Thyroid gland (tissue), 4 donors: ENCODE measurements around the gene EVA1A. TPM values are rescaled to one million over a fixed set of nuclear protein-coding genes. Genes with fewer than 3 reads are reported as not detected.

Experiments used
- DNase-seq, 2 donors: peaks; one replicate each; pipeline ENCODE4 v3.0.0-alpha.2; 2019
- H3K27ac ChIP-seq, 3 donors: fragments of 200-600 bp; sonication (generic); 1 replicate in 2 of 3; 2 replicates in 1 of 3; pipeline ENCODE4 v1.5.1; 2016 to 2019; ENCODE audit warnings: mild to moderate bottlenecking in 1 of 3, moderate library complexity in 1 of 3
- H3K27me3 ChIP-seq: fragments of 200-600 bp; sonication (generic); one replicate; pipeline ENCODE4 v1.5.1; 2019
- H3K36me3 ChIP-seq, 2 donors: fragments of 200-600 bp; sonication (generic); one replicate each; pipeline ENCODE4 v1.5.1; 2016 to 2019
- H3K4me1 ChIP-seq, 2 donors: fragments of 200-600 bp; sonication (generic); one replicate each; pipeline ENCODE4 v1.5.1; 2017 to 2019
- H3K4me3 ChIP-seq, 3 donors: fragments of 200-600 bp; sonication (generic); replicated peaks in 1 of 3; 1 replicate in 2 of 3; 2 replicates in 1 of 3; pipeline ENCODE4 v1.5.1; 2016; ENCODE audit warnings: mild to moderate bottlenecking in 1 of 3
- H3K9me3 ChIP-seq: fragments of 200-600 bp; sonication (generic); one replicate; pipeline ENCODE4 v1.5.1; 2017
- POLR2A ChIP-seq, 2 donors: fragments of 450-650 bp; IDR thresholded peaks; one replicate each; pipeline ENCODE4 v1.6.1; 2017; ENCODE audit warnings: antibody characterized with exemption in 2 of 2, mild to moderate bottlenecking in 2 of 2, moderate library complexity in 1 of 2
- WGBS, 2 donors: methylation state at CpG; one replicate each; pipeline ENCODE4 v1.1.5; 2017; 5-methylcytosine and 5-hydroxymethylcytosine counted together
- intact Hi-C: fragments of 100-400 bp; cut with DNase I; formaldehyde crosslinking; loops from one replicate; pipeline ENCODE4 v1.15.1; 2023
- total RNA-seq, 4 donors: library from RNA; depleted of rRNA; stranded (reverse); fragments of >200 nt; gene quantifications; one replicate each; pipeline ENCODE4 v1.2.3, GENCODE V29; 2016
- TF ChIP-seq, protein P1 (sequence below), 6 experiments: fragments of 200-600 bp in 3 of 6; fragments of 450-650 bp in 3 of 6; sonication (generic) in 3 of 6; IDR thresholded peaks; one replicate each; pipeline ENCODE4 v1.5.1; 2016 to 2019; ENCODE audit warnings: antibody characterized with exemption in 6 of 6, mild to moderate bottlenecking in 2 of 6, inconsistent platforms in 1 of 6, moderate library complexity in 1 of 6

The EVA1A gene
- total RNA-seq, 4 donors from 2014 or later: 3.6 to 19.8 (median 12.3) TPM

DNA sequence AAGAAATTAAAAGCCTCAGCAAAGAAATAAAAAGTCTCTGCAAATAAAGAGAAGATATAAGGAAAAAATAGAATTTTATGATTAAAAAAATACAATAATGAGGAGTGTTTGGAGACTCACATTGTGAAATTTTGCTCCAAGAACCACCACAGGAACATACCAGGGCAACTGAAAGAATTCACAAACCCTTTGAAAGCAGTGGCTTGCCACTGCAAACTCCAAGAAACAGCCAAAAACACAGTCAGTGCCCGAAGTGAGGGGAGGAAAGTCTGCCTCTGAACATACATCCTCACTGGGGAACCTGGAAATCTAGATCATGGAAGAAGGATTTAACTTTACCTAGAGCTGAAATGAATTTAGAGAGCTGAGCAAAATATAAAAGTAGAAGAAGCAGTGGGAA lies 33.1 kb downstream of the EVA1A start:
- 92 to 96% methylated on average over 1 of the region's 1 CpG for WGBS, 2 donors
- Histone ChIP-seq H3K4me3 (no peak overlapping the region), H3K9me3 (no peaks in the 10 kb centered on the region), H3K4me1 (no peaks in the 10 kb centered on the region), H3K27me3 (no peaks in the 10 kb centered on the region), H3K36me3 (no peaks in the 10 kb centered on the region), H3K27ac (no peak overlapping the region)
- no peak for DNase-seq
- no peak for TF ChIP-seq POLR2A (IDR thresholded peaks at IDR 0.05)
- TF ChIP-seq, protein P1, sequence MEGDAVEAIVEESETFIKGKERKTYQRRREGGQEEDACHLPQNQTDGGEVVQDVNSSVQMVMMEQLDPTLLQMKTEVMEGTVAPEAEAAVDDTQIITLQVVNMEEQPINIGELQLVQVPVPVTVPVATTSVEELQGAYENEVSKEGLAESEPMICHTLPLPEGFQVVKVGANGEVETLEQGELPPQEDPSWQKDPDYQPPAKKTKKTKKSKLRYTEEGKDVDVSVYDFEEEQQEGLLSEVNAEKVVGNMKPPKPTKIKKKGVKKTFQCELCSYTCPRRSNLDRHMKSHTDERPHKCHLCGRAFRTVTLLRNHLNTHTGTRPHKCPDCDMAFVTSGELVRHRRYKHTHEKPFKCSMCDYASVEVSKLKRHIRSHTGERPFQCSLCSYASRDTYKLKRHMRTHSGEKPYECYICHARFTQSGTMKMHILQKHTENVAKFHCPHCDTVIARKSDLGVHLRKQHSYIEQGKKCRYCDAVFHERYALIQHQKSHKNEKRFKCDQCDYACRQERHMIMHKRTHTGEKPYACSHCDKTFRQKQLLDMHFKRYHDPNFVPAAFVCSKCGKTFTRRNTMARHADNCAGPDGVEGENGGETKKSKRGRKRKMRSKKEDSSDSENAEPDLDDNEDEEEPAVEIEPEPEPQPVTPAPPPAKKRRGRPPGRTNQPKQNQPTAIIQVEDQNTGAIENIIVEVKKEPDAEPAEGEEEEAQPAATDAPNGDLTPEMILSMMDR (IDR thresholded peaks at IDR 0.05): no peak
- intact Hi-C loops: no loop called here

DNA sequence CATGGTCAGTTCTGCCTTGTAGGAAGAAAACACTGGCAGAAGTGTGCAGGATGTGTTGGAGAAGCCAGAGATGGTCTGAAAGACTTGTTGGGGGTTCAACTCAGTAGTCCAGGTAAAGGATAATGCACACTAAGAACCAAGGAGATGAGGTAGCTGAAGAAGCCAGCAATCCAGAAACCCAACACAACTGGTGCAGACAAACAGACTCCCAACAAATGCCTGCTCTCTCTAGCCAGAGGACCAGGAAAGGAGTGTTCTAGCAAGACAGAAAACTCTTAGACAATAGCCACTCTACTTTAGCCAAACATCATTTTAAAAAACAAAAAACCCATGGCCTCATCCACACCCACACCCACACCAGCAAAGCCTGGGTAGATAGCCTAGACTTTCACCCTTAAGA lies 33.9 kb downstream of the EVA1A start:
- Histone ChIP-seq H3K4me1 (no peaks in the 10 kb centered on the region), H3K4me3 (no peak overlapping the region), H3K36me3 (no peaks in the 10 kb centered on the region), H3K27me3 (no peaks in the 10 kb centered on the region), H3K27ac (no peak overlapping the region), H3K9me3 (no peaks in the 10 kb centered on the region)
- no peak for TF ChIP-seq POLR2A (IDR thresholded peaks at IDR 0.05)
- TF ChIP-seq, protein P1 (IDR thresholded peaks at IDR 0.05): no peak
- intact Hi-C loops: no loop called here
- DNase-seq: no peak

DNA sequence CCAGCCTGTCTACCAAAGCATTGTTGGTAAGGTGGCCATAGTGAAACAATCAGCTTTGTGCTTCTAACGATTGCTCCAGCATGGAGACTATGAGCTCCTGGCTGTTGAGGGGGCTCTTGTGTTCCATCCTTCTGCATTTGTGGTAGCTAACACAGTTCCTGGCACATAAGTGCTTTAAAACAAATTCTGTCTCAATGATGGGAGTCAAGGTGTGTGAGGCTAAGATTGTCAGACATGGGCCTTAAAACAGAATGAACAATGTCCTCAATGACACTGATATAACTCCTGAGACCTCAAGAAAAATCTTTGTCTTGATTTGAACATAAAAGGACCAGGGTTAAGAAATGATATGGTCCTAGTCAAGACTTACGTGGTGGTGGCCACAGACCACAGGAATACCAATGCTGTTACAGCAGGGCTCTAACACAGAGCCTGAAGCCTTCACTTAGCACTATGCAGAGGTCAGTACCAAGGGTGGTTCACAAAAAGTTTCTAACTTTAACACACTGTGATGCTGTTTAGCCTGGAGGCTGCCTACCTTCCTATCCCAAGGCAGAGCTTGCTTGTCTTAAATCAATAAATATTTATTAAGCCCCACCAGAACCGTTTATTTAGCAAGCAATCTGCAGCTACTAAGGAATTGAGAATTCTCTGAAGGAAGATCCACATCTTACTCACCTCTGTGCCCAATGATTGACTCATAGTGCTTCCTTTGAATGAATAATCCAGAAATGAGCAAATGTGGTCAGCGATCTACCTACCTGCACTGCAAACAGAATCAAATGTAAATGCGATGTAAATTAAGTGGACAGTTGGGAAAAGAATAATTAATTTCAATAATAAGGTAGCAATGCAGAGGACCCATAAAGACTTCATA lies 35.1 kb downstream of the EVA1A start:
- TF ChIP-seq, protein P1 (IDR thresholded peaks at IDR 0.05): no peak
- TF ChIP-seq POLR2A (IDR thresholded peaks at IDR 0.05): no peak
- no peak overlapping the region for H3K4me3 ChIP-seq
- H3K4me1 ChIP-seq: no peaks in the 10 kb centered on the region
- H3K27me3 ChIP-seq: no peaks in the 10 kb centered on the region
- H3K9me3 ChIP-seq: no peaks in the 10 kb centered on the region
- H3K36me3 ChIP-seq: no peaks in the 10 kb centered on the region
- DNase-seq: no peak
- intact Hi-C loops: no loop called here
- no peak overlapping the region for H3K27ac ChIP-seq
- 88 to 95% methylated on average over 5 of the region's 5 CpGs for WGBS, 2 donors

DNA sequence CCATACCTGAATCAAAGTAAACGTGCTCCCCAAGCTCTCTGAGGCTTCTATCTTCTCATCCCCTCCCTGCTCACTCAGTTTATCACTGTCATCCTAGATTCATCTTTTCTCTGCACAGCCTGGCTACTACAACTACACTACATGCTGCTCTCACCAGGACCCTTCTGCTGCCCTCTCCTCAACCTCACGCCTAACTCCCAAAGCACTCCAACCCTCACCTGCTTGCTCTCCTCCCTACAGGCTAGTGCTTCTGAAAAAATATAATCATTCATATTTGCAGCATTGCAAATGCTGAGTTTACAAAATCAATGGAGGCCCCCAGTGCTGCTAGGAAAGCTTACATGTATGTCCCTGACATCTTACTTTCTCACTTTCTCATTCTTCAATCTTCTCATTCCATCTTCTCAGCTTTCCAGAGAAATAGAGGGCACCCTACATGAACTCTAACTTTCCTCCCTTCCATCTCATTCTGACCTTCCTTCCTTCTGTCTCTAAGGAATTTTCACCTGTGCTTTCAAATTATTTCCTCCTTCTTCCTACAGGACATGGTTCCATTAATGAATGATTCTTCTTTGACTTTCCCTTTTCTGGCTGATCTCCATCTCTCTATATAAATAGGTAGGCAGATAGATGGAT lies 36.3 kb downstream of the EVA1A start:
- no peak for TF ChIP-seq POLR2A (IDR thresholded peaks at IDR 0.05)
- TF ChIP-seq, protein P1 (IDR thresholded peaks at IDR 0.05): no peak
- Histone ChIP-seq H3K27ac (no peak overlapping the region), H3K9me3 (no peaks in the 10 kb centered on the region)

More for the DNA sequence above, 36.3 kb downstream of the EVA1A start:
- H3K4me3 ChIP-seq: no peak overlapping the region
- no peak for DNase-seq
- H3K4me1 ChIP-seq: no peaks in the 10 kb centered on the region
- 82 to 92% methylated on average over 2 of the region's 2 CpGs for WGBS, 2 donors
- intact Hi-C loops: no loop called here
- H3K27me3 ChIP-seq: no peaks in the 10 kb centered on the region
- no peaks in the 10 kb centered on the region for H3K36me3 ChIP-seq
